ACHN (cell line): ENCODE data around the gene TUBB8.
"Not testable (repeated sequence)": the region's sequence is repeated elsewhere in the genome, so short reads cannot be mapped to it uniquely, and the experiment has no call there.

Experiments used
- DNase-seq: peaks from one replicate; pipeline ENCODE4 v3.0.0-alpha.2; 2015
- in situ Hi-C: cut with HindIII; loops from 2 replicates; pipeline ENCODE4 v1.10.0; 2017; ENCODE audit warnings: low sequenced_read_pairs, low pct_ligation_motif_present, low pct_unique_long_range_greater_than_20kb

Gene TUBB8

GRCh38 chr10:48996-49395, at the start of gene TUBB8:
TSS of gene TUBB8 (minus strand) at chr10:49296. CDS start at chr10:49238, 58 bp downstream.
- in situ Hi-C loops: no loop called here
- no peak for DNase-seq

DNA sequence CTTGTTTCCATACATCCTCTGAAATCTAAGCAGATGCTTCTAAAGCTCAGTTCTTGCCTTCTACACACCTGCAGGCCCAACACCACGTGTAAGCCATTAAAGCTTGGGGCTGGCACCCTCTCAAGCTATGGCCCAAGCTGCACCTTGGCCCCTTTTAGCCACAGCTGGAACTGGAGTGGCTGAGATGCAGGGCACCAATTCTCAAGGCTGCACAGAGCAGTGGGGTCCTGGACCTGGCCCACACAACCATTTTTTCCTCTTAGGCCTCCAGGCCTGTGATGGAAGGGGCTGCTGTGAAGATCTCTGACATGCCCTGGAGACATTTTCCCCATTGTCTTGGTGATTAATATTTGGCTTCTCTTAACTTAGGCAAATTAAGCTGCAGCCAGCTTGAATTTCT, 47.4 kb upstream of the TUBB8 start:
- in situ Hi-C loops: no loop called here
- DNase-seq: no peak

GRCh38 chr10:95356-96115, 46.4 kb upstream of the TUBB8 start:
- in situ Hi-C loops: no loop called here

GRCh38 chr10:94613-95012, 45.5 kb upstream of the TUBB8 start:
- in situ Hi-C loops: no loop called here
- no peak for DNase-seq

More at GRCh38 chr10:95356-96115, 46.4 kb upstream of the TUBB8 start:
- no peak for DNase-seq

- in situ Hi-C loops: no loop called here
- no peak for DNase-seq
Measured at GRCh38 chr10:92846-93245, 43.8 kb upstream of the TUBB8 start.

GRCh38 chr10:92153-92552, 43.1 kb upstream of the TUBB8 start:
- DNase-seq: no peak
- in situ Hi-C loops: no loop called here

GRCh38 chr10:91313-91712, 42.2 kb upstream of the TUBB8 start:
- no peak for DNase-seq
- in situ Hi-C loops: no loop called here

DNA sequence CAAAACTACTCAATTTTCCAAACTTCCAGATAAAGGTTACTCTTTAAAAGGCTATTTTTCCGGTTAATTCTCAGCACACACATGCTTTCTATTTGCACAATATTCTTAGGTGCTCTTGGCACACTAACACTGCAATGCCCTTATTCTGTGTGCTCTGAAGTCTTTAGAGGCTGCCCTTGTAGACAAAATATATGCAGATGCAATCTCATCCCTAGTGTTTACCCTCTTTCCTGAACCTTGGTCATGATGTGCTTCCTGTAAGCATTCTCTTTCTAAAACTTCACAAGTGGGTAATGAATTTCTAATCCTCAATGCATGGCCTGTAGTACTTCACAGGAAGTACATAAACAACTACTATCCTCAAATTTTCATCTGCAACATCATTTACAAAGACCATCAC, 41.1 kb upstream of the TUBB8 start:
- in situ Hi-C loops: no loop called here
- no peak for DNase-seq

DNA sequence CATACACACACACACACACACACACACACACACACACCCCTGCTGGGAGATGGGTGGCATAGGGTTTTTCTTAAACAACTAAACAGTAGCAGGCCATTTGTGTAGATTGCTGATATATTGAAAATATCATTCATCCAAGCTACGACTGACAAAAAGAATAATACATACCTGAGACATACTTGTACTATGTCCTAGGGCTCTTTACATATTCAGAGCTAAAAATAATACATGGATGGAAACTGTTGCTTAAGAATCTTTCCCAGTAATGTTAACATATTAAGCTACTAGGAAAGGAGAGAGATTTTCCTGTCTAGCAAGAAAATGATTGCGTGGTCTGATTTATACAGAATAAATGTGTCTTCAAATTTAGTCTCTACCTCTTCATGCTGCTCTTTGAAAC, 40.2 kb upstream of the TUBB8 start:
- in situ Hi-C loops: no loop called here
- DNase-seq: no peak

DNA sequence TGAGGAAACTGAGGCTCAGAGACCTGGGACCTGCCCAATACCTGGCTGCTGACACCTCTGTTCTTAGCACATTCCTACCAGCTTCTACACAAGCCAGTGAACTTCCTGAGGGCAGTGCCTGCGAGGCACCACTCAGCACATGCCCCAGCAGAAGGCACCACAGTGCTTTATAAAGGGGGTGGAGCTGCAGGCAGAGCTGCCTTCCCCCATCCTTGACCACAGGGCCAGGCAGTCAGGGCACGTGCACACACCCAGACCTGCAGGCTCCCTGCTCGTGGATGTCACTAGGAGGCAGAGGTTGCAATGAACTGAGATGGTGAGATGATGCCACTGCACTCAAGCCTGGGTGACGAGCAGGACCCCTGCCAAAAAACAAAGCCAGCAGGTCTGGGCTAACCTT, 39.2 kb upstream of the TUBB8 start:
- no peak for DNase-seq
- in situ Hi-C loops: no loop called here

GRCh38 chr10:87177-88080, 38.3 kb upstream of the TUBB8 start:
- DNase-seq: no peak
- in situ Hi-C loops: no loop called here

DNA sequence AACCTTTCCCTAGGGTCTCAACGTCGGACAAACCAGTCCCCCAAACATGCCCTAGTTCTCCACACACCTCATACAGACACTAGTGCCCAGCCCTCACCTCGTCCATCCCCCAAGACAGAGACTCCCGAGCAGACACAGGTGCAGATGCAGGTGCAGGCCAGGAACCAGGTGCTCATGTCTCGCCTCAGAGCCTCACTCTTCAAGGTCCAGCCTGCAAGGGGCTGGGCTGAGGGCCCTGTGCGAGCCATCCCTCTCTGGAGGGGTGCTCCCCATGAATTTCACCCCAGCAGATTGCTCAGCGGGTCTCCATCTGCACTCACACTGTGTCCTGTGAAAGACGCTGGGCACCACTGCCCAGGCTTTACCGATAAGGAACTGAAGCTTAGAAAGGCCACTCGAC, 36.9 kb upstream of the TUBB8 start:
- DNase-seq: no peak
- in situ Hi-C loops: no loop called here

GRCh38 chr10:85044-85443, 35.9 kb upstream of the TUBB8 start:
- in situ Hi-C loops: no loop called here
- DNase-seq: no peak

DNA sequence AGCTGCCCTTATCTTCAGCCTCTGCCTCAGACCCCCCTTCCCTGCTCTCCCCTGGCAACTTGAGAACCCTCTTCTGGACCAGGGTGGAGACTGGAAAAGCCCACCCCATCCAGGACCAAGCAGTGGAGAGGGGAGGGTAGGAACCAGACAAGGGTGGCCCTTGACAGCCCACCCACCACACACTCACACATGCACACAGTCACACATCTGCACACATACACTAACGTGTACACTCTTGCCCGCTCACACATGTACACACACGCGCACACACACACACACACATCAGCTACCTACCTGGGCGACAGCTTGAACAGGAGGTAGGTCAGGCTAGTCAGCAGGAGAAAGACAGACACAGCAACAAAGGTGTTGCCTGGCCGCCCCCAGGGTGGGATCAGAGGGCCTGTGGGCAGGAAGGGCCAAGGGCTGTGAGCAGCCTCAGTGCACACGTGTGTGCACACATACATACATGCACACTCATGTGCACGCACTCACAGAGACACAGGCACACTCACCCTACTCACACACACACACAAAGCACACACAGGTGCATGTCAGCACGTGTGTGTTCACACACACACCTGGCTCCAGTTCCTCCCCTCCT, 34.9 kb upstream of the TUBB8 start:
- DNase-seq: no peak
- in situ Hi-C loops: no loop called here

GRCh38 chr10:80477-81105, 31.5 kb upstream of the TUBB8 start:
- no peak for DNase-seq
- in situ Hi-C loops: no loop called here

DNA sequence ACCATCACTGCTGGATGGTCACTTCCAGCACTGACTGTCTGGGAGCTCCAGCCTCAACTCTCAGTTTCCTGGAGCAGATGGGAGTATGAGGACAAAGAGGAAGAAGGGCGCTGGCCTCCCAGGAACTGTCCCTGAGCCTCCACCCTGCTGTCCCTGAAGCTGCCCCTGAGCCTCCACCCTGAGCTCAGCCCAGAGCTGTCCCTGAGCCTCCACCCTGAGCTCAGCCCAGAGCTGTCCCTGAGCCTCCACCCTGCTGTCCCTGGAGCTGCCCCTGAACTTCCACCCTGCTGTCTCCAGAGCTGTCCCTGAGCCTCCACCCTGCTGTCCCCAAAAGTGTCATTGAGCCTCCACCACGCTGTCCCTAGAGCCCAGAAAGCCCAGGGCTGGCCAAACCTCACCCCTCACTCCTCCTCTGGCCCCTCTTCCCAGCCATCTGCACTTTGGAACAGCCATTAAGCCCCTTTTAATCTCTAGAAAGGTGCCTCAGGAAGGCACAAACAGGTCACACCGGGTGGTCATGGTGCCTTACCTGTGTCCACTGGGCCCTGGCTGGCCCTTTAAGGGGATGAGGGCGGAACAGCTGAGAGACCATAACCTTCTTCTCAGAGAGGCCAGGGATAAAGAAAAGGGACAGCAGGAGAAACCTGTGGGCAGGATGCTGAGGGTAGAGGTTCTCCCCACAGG, 30.6 kb upstream of the TUBB8 start:
- DNase-seq: no peak
- in situ Hi-C loops: no loop called here

DNA sequence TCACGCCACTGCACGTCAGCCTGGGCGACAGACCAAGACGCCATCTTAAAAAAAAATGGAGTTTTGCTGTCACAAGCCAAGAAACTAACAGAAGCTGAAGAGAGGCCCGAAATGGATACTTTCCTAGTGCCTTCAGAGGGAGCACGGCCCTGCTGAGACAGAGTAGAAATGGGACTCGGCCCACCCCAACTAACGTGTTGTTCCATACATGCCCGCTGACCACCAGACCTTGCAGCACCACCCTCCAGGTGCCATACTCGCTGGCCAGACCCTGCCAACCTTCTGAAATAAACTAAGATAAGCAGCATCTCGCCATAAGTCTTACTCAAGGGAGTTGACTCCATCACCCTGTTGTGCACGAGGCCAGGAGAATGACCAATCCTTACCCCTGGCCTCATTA, 29.5 kb upstream of the TUBB8 start:
- no peak for DNase-seq
- in situ Hi-C loops: no loop called here

- in situ Hi-C loops, DNase-seq: not testable (repeated sequence)
Measured at GRCh38 chr10:74266-74621, 25.1 kb upstream of the TUBB8 start.
